AG04449 (cell line): ENCODE measurements around the gene QKI.
"Not testable (repeated sequence)": the region's sequence is repeated elsewhere in the genome, so short reads cannot be mapped to it uniquely, and the experiment has no call there.

ENCODE experiments used
- CTCF ChIA-PET: fragments of 350-600 bp; formaldehyde crosslinking; extraction: SDS; loops from one replicate; lab custom pipeline; 2021; ENCODE audit warnings: antibody characterized with exemption; lab: Yijun Ruan, JAX
- POLR2A ChIA-PET: fragments of 400-600, 350-600 bp; formaldehyde crosslinking; extraction: SDS; loops from one replicate; lab custom pipeline; 2020; ENCODE audit warnings: antibody characterized with exemption, inconsistent platforms; lab: Yijun Ruan, JAX
- DNase-seq: peaks from one replicate; pipeline ENCODE4 v3.0.0-alpha.2; 2010; ENCODE audit warnings: low read depth, low spot score
- H3K4me3 ChIP-seq: 2 replicates; pipeline ENCODE4 v1.5.1; 2011; ENCODE audit warnings: low read depth, mild to moderate bottlenecking, control low read depth, low read length
- CTCF ChIP-seq: IDR thresholded peaks from one replicate; pipeline ENCODE4 v1.5.1; 2011; ENCODE audit warnings: mild to moderate bottlenecking, moderate library complexity, low read length, control low read depth, inconsistent platforms; ENCODE audit not compliant: insufficient read depth; ENCODE audit errors: missing control alignments

Gene QKI

DNA sequence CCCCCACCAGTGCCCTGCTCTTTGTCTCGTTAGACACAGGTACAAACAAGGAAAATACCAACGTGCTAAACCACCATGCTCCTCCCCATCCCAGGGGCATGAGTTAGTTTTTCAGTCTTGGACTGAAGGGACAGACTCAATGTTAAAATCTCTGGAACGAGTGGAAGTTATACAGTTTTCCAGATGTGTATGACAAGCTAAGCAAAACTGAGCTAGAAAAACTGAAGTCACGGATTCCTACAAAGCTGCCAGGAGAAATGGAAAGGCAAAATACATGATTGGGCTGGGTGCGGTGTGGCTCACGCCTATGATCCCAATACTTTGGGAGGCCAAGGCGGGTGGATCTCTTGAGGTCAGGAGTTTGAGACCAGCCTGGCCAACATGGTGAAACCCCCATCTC, 34.3 kb upstream of the QKI start:
- DNase-seq: no peak
- CTCF ChIA-PET: no interaction called here
- POLR2A ChIA-PET: no interaction called here
- no peak overlapping the region for H3K4me3 ChIP-seq
- TF ChIP-seq CTCF: no peak

- no peak for DNase-seq
- ChIA-PET POLR2A (no interaction called here), CTCF (no interaction called here)
- no peak overlapping the region for H3K4me3 ChIP-seq
- no peak for TF ChIP-seq CTCF
Measured at GRCh38 chr6:163381118-163381756, 33.3 kb upstream of the QKI start.

- CTCF ChIA-PET, POLR2A ChIA-PET, H3K4me3 ChIP-seq, DNase-seq: not testable (repeated sequence)
Measured at GRCh38 chr6:163383396-163383795, 31.1 kb upstream of the QKI start.

- TF ChIP-seq CTCF: no peak
- no peak for DNase-seq
- no peak overlapping the region for H3K4me3 ChIP-seq
- ChIA-PET CTCF (no interaction called here), POLR2A (no interaction called here)
Measured at GRCh38 chr6:163383912-163384311, 30.6 kb upstream of the QKI start.

DNA sequence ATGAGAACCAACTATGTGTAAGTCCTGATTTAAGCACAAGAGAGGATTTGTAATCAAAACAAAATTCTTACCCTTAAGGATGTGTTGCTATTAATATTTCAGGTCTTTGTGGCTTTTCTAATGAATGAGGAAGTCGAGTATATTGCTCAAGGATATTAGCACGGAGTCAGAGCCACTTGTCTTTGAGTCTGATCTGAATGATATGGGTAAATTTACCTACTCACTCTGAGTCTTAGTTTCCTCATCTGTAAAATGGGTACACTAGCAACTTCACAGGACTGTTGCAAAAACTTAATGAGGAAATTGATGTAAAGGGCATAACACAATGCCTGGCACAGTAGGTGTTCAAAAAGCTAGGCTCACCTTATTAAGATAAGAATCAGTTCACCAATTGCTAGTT, 30.0 kb upstream of the QKI start:
- POLR2A ChIA-PET: no interaction called here
- H3K4me3 ChIP-seq: no peak overlapping the region

DNA sequence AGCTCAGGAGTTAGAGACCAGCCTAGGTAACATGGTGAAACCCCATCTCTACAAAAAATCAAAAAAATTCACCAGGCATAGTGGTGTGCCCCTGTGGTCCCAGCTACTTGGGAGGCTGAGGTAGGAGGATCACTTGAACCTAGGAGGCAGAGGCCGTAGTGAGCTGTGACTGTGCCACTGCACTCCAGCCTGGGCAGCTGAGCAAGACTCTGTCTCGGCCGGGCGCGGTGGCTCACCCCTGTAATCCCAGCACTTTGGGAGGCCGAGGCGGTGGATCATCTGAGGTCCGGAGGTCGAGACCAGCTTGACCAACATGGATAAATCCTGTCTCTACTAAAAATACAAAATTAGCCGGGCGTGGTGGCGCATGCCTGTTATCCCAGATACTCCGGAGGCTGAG, 29.0 kb upstream of the QKI start:
- H3K4me3 ChIP-seq, CTCF ChIA-PET, DNase-seq, POLR2A ChIA-PET: not testable (repeated sequence)

More for the DNA sequence above, 30.0 kb upstream of the QKI start:
- no peak for TF ChIP-seq CTCF
- CTCF ChIA-PET: no interaction called here
- DNase-seq: no peak

GRCh38 chr6:163386329-163386908, 28.1 kb upstream of the QKI start:
- no peak for TF ChIP-seq CTCF
- CTCF ChIA-PET: no interaction called here
- no peak for DNase-seq
- H3K4me3 ChIP-seq: no peak overlapping the region
- POLR2A ChIA-PET: no interaction called here
